HG03558 (cell line): Measurements from ENCODE around the gene TSFM.

Experiments used
- ATAC-seq: cut with Tn5 transposase; IDR thresholded peaks from one replicate; pipeline ENCODE4 v1.9.1; 2021; ENCODE audit warnings: moderate number of reproducible peaks; ENCODE audit not compliant: unreplicated experiment; ENCODE audit errors: extremely low read depth

The TSFM gene

DNA sequence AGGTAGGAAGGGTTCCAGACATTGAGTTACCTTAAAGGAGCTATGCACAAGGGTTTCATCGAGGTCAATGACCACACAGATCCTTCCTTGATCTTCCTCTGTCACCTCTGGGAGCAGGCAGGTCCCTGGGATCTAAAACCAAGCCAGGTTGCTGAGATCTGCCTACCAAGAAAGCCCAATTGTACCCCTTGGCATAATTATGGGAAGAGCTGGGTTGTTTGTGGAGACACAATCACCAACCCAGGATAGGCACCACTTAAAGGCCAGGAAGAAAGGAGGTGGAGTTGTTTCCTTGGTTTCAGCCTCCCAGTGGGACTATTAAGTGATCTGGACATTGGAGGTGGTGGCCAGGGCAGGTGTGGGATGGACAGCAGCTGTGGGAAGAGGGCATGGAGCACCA is 44.4 kb downstream of the TSFM start:
- no peak for ATAC-seq

DNA sequence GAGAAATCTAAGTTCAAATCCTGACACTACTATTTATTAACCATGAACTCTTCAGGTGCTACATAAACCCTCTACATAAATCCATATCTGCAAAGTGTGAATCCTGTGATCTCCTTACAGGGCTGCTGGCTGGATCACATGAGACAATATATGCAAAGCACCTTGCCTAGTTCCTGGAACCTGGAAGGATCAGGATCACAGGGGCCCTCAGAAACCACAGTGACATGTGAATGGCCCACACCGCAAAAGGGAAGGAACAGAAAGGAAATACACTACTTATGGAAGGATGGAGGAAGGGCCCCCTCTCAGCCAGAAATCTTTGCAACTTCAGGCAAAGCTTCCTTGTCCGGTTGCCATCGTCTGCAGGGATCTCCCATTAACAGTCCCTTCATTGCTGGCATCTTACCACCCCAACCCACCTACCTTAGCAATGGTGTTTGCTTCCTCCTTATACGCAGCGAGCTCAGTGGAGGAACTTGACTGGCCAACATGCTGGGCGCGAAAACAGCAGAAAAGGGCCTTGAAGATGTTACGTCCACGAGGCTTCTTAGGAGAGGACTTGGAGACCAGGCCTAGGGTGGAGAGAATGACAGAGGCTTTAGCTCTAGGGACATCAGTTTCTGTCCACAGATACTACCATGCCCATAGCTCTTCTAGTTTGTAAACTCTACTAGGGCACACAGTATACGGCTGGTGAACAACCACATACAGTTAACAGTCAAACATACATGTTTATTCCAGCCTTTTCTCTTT is 46.6 kb downstream of the TSFM start:
- ATAC-seq = no peak

DNA sequence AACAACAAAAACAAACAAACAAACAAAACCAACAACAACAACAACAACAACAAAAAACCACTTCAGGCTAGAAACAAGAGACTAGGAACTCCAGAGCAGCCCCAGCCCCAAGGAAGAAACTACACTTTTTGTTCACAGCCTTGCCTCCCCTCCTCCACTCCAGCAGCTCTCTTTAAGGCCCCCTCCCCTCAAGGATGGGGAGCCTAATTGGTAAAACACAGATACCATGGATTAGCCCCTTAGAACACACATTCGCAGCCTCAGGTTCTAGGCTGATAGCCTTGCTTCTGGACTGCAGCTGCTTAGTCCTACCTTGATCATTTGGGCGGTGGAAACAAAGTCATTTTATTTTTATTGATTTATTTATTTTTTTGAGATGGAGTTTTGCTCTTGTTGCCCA is 47.8 kb downstream of the TSFM start:
- no peak for ATAC-seq

DNA sequence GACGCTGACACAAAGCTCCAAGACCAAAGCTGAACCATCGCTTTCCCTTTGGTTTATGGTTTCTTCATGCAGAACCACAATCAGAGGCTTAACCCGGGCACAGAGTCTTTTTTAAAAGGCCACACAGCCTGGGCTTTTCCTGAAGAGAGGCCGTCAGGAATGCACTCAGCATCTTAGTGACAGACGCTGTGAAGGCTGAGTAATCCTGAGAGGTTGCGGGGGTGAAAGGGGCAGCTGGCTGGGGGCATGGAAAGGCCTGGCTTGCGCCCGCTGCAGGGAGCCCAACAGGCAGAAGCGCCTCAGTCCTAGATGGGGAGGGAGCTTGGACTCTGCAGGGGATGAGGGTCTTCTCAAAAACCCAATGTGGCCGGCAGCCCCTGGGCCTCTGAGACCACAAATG is 50.4 kb downstream of the TSFM start:
- ATAC-seq = no peak

DNA sequence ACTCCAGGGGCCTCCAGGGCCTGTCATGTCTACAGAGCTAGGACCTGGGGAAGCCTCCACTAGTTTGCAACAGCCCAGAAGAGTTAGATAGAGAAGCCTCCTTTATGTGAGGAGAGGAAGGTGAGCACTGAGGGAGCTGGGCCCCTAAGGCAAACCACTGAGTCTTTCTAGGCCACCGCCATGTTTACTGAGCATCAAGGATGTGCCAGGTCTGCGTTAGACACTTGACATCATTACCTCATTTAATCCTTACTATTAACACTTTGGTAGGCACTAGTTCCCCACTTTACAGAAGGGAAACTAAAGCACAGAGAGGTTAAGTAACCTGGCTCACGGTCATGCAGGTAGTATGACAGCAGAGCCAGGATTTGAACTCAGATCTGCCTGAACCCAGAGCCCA is 51.1 kb downstream of the TSFM start:
- ATAC-seq = no peak

DNA sequence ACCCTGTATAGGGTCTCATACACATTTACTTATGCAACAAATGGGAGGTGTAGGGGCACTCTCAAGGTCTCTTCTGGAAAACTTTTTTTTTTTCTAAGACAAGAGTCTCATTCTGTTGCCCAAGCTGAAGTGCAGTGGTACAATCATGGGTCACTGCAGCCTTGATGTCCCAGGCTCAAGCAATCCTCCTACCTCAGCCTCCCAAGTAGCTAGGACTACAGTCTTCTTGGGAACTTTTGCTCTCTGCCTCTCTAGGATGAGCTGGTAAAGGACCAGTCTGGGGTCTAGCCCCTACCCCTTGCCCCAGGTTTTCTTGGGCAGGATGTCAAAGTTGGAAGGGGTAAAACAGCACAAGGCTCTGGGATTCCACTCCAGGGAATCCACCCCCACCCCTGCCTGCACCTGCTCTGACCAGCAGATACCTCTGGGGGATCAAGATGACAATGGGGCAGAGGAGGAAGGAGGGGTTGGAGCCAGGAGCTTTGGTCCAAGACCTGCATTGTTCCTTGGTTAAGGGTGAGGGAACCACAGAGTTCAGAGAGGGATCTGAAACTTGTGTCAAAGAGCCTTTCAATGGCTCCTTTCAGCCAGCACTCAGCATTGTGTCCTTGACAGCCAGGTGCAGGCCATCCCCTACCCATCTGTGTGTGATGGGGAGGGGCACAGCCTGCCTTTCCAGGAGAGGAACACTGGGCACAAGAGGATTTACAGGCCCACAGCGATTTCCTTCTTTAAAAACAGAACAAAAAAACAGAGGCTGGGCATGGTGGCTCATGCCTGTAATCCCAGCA is 51.7 kb downstream of the TSFM start:
- no peak for ATAC-seq

DNA sequence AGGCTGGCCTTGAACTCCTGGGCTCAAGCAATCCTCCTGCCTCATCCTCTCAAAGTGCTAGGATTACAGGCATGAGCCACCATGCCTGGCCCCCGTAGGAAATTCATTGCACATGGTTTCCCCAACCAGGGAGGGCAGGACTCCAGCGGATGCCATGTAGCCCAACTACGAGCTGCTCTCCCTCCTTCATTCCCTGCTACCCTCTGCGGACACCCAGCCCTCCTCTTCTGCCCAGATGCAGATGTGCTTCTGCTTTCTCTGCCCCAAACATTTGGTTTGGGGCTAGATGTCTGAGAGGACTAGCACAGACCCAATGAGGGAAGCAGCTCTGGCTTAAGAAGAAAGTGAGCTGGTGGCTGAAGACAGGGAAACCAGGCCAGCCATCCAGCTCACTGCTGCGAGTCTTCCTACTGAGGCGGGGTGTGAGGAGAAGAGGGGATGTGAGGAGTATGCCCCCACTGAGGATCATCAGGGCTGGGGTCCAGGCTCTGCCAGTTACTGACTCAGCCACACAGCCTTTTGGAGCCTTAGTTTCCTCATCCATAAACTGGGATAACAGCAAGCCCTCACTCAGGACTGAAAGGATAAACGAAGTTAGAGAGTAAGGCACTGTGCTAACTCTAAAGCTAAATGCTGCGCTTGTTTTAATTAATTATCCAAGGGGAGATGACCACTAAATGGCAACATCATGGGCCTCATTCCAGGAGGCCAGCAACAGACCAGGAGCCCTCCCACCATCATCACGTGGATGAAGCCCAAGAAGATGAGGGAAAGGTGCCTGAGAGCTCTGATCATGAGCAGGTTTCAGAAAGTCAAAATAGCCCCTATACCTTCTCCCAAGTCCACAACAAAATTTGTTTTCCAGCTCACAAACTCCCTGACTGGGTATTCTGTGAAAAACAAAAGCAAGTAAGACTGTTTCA is 53.0 kb downstream of the TSFM start:
- ATAC-seq = no peak

DNA sequence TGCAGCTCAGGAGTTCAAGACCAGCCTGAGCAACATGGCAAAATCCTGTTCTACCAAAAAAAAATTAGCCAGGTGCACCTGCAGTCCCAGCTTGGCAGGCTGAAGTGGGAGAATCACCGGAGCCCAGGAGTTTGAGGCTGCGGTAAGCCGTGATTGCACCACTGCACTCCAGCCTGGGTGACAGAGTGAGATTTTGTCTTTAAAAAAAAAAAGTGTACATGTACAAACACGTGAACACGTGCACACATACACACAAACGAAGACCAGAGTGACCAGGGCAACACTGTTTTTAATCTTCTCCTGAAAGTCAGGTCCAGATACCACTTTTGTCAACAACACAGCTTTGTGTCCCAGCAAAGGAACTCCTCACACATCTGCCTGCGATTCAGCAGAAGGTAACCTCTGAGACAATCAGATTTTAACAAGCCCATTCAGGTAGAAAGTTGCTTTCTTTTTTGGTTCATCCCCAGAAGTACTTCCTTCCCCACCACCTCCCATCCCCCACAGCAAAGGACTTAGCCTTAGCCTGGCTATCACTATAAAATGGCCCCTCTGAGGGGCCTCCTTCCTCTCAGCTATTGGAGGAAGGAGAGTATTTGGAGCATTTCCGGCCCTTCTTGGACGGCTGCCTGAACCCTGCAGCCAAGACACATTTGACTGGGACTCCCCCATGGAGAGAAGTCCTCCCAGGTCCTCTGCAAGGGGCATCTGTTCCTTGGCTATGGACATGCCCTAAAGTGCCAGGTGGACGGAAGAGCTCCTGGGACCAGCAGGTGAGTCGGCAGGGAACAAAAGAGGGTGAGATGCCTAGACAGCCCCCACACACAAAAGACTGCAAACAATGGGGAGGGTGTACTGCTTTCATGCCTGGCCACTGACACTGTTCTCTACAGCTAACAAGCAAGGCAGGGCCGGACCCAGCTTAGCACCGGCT is 54.1 kb downstream of the TSFM start:
- ATAC-seq = no peak

DNA sequence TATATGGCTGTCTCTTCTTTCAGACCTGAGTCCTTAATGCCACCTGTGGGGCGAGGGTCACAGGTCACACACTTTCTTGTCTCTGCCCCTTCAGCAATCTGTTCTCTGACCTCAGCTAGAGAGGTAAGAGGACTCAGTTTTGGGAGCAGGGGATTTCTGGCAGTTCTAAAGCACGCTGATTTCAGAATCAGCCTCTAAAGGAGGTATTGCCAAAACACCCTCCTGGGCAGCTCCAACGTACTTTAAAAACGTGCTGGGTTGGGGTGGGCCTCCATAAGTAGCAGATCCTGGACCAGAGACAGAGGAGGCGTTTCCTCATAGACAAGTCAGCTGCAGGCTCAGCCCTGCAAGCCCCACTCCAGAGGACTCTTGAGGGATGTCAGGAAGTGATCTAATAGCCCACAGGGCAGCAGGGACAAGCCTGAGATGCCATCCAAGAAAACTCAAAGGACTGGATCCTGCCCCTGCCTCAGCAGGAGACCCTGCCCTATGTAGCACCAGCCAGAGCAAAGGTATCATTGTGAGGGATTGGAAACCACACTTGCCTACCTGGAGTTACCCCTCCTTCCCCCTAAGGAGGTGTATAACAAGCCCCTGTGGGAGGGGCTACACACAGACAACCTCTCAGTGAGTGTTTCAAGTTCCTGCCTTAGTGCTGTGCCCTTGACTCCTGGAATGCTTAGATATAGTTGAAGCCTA is 55.4 kb downstream of the TSFM start:
- no peak for ATAC-seq

DNA sequence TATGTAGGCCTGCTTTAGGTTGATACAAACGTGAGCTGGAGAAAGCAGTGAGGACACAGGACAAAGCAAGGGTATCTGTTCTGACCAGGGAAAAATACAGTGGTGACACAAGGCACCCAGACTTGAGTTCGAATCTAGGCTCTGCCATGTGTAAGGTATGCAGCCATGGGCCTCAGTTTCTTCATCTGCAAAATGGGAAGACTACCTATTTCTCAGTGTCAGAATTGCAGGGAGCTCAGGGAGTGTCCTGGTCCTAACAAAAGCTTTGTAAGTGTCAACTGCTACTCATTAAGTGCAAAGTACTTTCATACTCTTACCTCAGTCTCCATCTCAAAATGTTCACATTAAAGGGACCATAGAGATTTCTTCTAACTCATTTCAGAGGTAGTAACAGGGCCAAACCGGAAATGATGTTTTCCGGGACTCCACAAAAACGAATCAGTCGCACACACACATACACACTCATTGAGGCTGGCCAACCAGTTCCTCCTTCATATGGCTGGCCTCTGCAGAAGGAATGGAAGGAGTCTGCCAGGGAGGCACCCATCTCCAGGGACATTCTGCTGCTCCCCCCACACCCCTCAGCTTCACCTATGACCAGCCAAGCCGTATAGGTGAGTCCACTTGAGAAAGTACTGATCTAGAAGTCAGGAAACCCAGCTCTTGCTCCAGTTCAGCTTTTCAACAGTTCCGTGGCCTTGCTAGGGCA is 56.2 kb downstream of the TSFM start:
- ATAC-seq = no peak

DNA sequence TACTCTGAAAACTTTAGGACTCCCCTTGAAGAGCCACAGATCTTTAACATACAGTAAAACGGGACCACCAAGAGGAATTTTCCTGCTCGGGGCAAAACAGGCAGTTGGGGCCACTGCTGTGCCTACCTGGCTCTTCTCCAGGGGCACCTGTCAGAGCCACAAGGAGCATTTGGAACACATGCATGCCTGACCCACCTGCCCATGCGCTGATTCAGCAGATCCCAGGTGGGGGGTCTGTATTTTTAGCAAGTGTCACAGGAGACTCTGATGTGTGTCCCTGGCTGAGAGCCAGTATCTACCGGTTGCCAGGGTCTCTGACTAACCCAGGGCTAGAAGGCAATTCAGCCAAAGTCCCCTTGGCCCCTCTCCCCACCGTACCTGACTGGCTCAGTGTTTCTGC is 57.4 kb downstream of the TSFM start:
- no peak for ATAC-seq

DNA sequence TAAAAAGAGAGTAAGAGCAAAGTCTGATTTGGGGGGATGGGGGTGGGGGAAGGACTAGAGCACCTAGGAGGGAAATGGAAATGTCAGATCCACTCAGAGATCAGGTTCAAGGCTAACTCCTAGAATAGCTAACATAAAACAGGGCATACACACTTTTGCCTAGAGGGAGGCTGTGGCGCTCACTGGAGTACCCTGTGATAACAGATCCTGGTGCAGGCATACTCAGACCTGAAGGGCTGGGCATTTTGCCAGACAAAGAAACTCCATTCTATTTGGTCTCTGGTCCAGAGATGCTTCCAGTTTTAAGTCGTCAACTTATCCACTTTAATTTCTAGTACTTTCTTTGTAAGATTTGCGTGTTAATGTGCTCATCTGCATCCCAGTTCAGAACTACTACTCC is 58.1 kb downstream of the TSFM start:
- ATAC-seq = no peak

DNA sequence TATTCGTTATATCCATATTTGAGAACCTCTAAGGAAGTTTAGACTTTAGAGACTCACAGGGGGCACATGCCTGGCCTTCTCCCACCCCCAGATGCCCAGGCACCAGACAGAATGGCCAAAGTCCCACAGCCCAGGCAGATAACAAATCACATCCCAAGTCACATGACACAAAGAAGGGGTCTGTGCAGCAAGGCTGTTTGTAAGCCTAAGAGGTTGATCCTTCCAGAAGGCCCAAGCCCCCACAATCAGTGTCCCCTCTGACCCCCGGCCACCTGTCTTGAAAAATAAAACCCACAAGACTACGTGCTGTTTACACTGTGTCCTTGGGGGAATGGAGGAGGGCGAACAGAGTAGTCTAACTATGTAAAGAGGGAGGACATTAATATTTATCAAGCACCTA is 58.9 kb downstream of the TSFM start:
- no peak for ATAC-seq

DNA sequence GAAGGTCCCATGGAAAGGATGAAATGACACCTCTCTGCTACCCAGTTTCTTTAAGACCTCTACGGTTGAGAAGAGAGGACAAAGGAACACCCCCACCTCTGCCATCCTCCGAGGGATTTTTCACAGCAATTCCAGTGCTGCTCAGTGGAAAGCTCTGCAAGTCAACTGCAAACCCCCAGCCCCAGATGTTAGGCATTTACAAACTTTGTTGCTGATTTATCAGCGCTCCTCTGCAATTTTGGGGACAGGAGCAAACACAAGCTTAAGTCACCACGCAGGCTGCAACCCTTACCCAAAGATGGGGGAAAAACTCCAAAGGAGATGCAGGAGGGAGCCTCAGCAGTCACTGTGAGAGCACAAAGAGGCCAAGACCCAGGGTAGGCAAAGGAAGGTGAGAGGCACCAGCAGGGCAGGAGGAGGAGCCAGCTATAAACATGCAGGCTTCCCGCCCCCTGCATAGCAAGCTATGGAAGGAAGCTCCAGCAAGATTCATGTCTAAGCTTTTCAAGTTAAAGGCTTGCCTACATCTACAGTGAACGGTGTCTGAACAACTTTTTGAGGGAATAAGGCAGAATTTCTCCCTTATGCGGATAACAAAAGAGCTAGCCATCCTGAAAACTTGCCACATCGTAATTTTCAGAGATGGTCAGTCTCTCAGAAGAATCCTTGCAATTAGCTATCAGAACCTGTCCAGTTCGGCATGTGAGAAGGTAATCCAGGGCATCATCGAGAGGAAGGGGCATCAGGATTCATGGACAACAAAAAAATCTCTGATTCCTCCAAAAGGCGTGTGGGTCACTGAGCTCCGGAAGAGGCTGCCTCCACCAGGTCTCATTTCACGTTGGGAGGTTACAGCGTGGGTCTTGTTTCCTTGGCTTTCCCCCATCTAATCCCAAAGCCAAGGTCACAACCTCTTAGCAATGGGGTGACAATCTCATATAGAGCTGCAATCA is 60.0 kb downstream of the TSFM start:
- ATAC-seq = no peak

DNA sequence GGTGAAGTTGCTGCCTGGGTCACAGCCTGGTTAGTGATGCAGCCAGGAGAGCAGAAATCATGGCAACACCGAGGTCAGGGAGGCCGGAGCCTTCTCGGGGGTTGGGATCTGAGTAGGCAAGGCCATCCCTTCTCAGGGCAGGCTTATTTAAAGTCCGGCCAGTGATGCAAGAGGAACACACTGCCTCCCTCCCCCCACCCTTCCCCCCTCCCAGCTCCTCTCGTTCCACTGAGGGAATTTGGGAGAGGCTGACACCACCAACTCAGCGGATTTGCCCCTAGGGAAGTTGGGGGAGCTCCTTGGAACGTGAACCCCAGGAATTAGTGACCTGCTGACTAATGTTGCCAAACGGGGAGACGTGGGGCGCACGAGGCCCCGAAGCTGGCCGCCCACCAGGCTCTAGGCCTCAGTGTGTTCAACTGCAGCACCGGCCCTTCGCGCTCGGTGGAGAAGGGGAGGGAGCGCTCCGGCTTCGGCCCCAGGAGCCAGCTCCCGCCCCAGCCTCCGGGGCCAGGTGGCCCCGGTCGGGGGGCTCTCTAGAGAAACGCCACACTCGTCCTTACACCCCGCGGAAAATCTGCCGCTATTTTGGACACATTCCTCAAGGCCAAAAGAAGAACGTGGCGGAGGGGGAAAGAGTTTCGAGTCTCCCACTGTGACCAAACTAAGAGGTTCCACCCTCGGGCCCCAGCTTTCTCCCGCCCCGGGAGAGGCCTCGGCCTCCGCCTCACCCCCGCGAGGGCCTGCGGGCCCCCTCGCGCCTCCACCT is 62.3 kb downstream of the TSFM start:
- ATAC-seq = no peak

DNA sequence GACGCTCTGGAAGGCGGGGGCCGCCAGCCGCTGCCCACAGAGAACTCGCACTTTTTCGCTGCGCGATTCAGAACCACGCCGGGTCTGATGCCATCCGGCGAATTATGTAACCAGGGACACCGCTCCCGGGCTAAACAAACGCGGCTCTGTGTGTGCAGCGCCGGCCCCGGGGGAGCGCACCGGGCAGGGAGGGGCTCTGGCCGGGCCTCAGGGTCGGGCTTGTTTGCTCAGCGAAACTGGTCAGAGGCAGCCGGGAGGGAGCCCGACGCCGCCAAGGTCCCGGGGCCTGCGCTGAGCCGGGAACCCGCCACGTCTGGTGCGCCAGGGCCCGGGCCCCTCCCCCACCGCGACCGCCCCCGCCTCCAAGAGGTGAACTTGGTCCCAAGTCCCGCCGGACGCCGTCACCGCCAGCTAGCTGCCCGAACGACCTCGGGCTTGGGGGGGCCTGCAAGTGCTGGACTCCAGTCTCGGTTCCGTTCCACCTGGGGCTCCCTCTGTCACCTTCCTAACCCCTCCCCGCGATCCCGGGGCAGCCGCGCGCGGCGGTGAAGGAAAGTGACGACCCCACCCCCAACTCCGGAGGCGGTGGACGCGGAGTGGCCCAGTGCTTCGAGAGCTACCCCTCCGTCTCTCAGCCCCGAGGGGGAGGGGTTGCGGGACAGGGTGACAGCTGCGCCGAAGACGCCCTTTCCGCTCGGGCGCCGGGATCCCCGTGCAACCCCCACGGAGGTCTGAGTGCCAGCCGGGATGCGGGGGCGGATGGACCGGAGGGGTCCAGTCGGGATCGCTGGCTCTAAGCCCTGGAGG is 63.1 kb downstream of the TSFM start:
- ATAC-seq = no peak
